NB4 (cell line): ENCODE measurements around the gene XKR8.

Experiments used
- CTCF ChIP-seq: IDR thresholded peaks from one replicate; pipeline ENCODE4 v1.5.1; 2012; ENCODE audit warnings: low read depth, low read length
- MYC ChIP-seq: IDR thresholded peaks from 2 replicates; pipeline ENCODE4 v1.6.1; 2011; ENCODE audit warnings: low read depth, low read length

DNA sequence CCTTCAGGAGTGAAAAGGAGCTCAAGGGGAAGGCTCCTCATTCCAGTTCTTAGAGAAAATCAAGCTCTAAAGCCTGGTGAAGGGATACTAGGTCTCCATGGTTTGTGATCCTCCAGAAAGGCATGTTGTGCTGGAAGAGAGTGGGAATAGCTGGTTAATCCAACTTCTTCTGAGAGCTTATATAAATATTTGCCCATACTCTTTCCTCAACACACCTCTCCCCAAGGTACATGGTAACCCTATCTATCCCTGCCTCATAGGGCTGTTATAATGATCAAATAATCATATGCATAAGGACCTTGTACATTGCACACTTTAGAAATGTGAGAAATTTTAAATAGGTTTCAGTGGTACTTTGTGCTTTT is 14.6 kb downstream of the XKR8 start:
- no peak for TF ChIP-seq MYC
- no peak for TF ChIP-seq CTCF
